Cerebellar cortex (tissue), 1 donor: ENCODE measurements around the gene POPDC2.

Source experiments
- DNase-seq: peaks from one replicate; pipeline ENCODE4 v3.0.0-alpha.2; 2015; ENCODE audit warnings: low spot score

Gene POPDC2

DNA sequence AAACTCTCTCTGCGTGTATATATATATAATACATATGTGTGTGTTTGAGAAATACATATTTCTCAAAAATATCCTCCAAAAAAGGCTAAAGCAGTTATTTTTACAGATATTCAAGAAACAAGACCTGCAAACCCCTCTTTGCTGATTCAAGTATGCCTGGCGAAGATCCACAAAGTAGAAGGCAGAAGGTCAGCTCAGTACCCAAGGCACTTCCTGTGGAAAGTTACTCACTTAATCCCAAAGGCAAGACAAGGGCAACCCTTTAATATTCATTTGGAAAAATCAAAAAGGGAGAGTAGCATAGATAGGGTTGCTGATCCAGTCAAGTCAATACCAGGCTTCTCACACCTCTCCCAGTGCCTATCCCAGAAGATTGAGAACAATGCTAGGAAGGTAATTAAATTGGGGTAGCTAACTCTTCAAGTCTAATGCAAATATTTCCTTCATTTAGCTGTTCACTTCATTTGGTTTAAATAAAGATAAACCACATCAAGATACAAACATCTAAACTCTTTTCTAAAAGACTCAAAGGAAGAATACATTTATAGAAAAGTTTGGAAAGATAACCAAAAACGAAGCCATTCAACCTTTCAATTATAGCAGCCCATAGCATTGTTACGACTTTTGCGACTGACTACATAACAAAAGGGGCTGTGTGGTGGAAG, 9.6 kb upstream of the POPDC2 start:
- DNase-seq: no peak

DNA sequence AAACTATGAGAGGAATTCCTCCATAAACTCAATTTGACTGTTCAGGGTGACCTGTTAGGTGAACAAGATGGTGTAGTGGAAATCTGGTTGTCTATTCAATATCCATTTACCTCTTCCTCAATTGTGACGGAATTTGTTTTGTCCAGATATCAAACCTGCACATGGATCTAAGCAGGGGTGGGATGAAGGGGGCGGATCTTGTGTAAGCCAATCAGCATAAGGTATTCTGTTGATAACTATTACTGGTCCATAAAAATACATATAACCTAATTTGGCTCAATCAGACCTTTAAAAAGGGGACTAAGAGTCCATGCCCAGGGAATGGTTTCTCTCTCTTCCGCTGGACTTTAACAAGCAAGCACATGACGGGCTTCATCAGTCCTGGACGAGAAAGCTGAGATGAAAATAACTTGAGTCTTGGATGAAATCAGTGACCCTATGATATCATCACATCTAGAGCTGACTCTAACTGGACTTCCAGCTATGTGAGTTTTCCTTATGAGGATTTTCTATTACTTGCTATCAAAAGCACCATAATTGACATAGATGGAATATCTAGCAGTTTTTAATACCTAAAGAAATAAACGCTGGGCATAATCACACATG, 5.7 kb upstream of the POPDC2 start:
- DNase-seq: no peak

DNA sequence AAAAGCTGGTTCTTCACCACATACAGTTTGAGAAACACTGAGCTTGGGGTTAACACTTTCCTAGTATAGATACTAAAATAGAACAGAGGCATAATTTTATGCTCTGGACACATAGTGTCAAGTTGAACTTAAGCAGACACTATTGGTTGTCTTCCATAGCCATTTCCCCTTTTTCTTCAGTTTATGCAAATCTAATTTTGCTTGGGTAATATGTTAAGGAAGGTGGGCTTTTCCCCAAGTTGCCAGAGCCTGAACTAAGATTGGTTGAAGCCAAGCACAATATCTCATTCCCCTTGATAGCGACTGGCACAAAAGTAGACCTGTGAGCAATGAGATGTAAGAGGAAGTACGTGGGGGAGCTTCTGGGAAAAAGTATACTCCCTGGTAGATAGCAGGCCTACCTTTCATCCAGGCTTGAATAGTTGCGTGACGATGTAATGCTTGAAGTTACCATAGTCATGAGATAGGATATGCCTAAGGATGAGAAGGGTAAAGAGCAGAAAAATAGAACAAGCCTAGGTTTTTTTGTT, 4.5 kb upstream of the POPDC2 start:
- DNase-seq: no peak

DNA sequence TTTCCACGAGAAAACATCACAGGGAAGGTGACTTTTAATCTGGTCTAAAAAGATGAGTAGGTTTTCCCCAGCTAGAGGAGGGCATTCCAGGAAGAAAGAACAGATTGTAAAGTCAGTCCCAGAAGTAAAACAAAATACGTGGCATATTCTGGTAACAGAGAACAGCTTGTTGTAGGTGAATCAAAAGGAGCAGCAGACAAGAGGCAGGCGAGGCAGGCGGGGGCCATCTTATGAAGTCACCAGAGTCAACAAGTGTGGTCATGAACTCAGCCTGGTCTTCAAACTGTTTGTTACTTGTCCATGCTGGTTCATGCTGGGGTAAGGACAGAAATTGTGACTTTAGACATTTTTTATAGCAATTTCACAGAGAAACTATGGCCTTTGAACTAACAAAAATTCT, 4.0 kb upstream of the POPDC2 start:
- DNase-seq: no peak

DNA sequence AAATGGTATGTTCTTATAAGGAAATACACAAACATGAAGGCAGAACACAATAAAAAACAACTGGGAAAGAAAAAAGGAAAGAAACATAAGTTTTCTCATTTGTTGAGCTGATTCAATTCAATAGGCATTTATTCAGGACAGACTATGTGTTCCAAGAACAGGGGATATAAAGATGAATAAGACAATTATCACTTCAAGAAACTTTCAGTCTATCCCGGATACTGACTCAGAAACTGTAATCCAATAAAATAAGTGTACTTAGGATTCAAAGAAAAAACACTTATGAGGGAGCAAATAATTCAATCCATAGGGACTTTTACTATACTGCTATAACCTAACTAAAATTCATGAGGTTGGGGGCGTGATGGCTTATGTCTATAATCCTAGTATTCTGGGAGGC, 3.5 kb upstream of the POPDC2 start:
- DNase-seq: no peak

DNA sequence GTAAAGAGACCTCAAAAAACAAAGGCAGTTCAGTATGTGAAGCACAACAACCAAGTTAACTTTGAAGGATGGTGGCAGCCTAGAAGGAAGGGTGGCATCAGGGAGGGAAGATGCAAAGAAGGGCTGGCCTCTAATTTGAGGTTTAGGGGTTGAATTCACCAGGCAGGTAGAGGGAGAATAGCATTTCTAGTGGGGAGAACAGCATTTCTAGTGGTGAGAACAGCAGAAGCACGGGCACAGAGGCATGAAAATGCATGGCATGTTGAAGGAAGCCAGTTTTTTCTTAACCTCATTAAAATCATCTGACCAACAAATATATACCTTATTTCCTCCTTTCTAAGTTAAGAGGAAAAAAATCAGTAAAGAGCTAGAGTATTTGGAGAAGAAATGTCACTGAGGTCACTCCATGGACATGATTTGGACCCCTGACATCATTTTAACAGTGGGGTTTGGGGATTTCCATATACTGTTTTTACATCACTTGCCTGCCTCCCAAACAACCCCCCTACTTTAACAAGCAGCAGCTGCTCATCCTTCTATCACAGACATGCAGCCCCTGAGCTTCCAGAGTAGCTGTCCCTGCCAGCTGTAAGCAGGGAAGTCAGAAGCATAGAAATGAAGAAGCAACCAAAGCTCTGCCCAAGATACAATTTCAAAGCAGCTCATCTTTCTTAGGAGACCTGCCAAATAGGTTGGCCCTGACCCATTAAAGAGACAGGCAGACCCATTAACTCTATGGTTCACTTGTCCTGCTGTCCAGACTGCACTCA, 2.4 kb upstream of the POPDC2 start:
- peak; percentile 13 for DNase-seq

DNA sequence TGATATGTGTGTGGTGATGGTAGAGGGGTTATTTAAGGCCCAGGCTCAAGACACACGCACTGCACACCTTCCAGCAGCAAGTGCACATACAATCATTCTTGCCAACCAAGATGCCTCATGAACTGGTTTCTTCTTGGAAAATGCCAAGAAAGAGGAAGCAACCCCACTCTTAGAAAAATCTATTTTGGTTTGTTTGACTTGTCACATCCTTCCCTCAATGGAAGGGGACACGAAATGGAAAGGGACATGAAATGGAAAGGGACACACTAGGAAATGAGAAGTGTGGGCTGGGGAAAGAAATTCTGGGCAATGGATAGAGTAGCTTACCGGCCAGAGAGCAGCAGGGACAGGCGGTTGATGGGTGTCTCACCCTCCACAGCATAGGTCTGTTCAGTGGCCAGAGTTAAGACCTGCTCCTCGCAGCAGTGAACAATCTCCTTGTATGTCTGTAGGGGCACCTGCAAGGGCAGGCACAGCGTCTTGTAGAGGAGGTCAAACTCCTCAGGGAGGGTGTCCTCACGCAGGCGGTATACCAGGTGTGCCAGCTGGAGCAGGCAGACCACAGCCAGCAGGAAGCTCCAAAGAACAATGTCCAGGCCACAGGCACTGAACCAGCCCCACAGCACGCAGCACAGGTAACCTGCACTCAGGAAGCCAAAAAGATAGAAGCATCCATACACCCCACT, 640 bp downstream of the POPDC2 start:
- DNase-seq: no peak

DNA sequence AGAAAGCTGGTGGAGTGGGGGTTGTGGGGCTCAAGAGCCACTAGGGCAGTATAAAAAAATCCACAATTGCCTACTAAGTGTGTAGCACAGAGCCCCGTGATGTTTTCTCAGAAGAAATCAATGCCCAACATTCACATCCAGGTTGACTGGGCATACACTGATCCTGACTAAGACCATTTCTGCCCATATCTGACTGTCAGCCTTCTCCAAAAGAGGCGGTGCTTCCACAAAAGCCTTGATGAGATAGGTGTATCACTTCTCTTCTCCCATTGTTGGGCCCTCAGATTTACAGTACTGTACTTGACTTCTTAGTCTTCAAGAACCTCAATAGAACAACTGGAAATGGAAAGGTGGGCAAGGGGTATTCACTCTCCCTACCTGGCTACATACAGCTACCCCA, 1.4 kb downstream of the POPDC2 start:
- DNase-seq: no peak

DNA sequence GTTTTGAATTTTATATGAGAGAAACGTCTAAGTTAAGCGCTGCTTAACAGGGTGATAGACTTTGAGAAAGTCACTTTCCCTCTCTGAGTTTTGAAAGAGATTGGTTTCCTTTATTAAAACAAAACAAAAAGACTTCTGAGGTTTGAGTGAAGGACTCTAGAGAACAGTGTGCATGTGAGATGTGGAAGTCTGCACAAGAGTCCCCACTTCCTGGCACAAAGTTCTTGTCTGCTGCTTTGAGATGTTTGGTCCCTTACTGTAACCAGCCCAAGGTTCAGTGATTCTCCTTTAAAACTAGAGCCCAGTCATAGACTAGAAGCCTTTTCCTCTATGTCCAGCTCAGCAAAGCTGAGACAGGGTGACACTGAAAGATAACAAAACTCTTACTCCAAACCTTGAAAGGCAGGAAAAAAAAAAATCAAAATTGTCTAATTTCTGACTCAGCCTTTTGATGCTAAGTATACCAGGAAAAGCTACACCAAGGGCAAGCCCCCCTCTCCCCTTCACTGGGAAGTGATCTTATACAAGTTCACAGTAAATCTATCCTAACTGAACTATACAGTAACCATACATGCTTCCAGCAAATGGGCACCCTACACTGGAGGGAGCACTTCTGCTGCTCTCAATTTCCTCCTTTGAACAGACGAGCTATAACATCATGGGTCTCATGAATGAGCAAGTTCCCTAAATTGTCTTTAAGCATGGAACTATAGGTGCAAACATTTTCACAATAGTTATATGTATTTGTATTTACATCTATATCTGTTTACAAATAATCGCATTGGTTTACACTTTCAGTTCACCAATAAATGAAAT, 2.3 kb downstream of the POPDC2 start:
- no peak for DNase-seq

DNA sequence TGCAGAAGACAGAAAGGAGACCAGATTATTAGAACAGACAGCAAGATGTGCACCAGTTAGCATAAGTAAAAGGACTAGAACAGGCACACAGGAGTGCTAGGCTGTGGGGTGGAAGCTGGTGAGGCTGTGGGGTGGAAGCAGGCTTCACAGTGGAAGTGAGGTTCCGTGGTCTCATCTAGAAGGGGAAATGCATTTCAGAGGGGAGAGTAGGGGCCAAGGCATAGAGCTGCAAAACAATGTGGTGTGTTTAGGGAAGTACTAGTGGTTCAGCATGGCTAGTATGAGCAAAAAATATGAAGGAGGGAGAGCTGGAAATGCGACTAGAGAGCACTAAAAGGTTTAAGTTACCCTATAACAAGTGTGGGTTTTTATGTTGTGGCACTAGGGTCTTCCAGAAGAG, 6.5 kb downstream of the POPDC2 start:
- DNase-seq: no peak

DNA sequence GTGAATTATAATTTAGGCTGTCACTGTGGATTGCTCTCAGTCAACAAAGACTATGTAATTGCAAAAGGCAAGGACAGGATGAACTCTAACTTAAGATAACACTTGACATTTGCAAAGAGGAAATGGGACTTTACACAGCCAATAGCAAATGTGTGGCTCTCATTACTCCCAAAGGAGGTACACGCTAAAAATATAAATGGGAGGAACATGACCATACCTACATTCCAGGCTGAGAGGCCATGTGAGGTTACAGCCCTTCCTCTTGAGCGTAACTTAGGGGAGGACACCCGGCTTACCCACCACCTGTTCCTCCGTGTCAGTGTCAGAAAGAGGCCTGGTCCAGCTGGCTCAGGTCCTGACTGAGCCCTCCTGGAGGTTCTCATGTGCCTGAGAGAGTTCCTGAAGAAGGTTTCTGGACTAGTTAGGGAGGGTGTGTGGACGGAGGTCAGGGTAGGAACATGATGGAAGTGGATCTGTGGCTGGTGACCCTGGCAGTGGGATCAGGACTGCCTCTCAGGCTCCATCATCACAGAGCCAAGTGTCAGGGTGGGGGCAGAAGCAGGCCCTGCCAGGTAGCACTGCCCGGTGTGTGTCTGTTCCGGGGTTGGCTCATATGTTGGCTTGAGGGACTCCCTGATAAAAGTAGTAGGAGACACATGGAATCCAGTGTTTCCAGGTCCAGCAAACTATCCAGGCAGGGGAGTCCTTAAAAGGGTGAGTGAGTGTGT, 7.9 kb downstream of the POPDC2 start:
- DNase-seq: no peak

DNA sequence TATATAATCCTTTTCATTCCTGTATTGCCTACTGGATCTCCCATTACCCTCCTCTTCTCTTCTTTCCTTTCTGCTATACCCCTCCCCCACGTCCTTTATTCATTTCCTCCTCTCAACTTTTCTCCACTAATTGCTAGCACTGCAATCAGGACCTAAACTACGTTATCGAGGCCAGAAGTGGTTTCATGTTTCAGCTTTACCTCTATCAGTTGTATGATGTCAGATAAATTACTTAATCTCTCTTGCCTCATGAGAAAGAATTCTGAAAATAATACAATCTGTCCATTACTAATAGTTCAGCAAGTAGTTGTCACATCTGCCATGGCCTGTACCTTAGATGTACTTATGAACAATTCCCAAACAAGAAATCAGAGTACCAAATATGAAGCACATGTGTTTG, 10.6 kb downstream of the POPDC2 start:
- no peak for DNase-seq

DNA sequence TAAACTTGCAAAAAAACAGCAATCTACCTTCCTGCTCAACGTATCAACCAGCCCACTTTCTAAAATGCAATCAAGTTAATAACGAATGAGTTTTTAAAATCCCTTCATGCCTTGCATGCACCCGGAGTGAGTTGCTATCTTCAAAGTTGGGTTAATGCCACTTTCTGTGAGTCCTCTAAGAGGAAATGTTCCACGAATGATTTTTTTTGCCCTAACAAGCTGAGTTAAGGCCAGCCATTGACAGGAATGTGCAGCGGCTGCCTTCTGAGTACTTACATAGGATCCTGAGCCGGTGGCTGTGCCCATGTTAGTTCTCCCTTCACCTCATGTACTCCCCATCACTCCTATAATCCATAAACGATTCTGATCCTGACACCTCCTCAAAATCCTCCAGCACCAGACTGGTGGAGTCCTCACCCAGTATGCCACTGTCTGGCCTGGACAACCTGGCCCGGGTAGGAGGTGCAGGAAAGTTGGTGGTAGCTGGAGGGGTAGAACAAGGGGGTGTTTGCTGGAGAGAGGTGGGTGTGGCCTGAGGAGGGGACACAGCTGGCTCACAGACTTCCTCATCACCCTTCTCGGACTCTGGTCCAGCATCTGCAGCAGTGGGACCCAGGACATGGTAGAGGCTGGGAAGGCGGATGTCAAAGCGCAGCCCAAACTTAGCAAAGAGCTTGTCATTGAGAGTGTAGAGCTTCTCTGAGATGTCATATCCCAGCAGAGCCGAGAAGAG, 12.4 kb downstream of the POPDC2 start:
- no peak for DNase-seq

DNA sequence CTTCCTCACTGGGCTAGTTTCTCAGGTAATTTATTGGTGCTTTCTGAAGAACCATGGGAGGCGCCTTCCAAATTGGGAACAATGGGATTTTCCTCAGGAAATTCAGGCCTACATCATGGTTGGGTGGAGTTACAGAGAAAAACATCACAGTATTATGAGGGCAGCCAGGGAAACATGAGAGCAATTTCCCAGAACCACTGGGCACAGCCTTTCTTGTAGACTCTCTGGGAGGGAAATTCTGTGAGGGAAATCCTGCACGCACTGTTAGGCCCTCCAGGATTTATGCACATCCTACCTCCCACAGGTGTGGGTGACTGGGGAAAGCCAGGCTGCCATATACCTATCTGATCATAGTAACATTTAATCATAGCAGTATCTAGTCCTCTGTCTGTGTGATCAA, 13.2 kb downstream of the POPDC2 start:
- no peak for DNase-seq

DNA sequence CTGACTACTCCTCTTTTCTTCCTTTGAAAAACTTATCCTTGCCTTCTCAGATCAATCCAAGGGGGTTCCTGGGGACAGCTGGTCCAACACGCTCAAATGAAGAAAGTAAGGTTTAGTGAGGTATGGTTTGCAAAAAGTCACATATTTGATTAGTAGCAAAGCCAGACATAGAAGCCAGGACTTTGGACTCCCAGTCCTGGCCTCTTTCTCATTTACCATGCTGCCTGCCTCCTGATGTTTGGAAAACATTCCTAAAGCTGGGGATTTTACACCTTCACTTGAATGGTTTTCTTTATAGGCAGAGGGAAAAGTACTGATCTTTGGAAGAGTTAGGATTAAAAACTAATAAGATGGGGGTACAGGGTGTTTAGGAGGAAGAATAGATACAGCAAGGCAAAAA, 14.6 kb downstream of the POPDC2 start:
- no peak for DNase-seq

DNA sequence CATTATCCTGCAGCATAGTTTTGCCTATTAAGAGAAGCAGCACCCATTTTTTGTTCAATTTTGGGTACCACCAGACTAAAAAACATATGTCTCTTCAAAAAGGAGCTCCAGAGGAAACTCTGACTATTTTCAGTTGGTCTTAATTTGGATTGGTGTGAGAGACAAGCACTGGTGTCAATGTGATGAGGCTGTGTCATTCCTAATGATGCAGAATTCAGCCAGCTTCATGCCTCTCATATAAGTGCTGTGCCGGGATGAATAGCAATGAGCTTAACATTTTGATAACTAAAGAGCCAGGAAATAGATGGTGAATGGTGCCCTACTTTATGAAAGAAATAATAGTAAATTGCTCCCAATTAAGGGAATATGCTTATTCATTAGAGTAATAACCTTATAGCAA, 15.9 kb downstream of the POPDC2 start:
- no peak for DNase-seq

DNA sequence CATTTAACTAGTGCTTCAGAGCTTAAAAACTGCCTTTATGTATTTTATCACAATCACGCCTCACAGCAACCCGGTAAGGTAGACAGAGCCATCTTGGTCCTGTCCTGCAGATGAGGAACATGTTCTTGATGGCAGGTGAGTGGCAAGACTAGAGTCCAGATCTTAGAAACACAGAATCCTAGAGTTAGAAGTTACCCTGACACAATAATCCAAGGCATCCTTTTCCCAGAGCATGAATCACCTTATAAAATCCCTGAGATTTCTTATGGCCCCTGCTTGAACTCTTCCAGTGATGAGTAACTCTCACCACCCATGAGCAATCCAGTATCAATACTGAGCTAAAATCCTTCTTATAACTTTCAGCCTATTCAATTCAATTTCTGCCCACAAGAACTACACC, 16.9 kb downstream of the POPDC2 start:
- DNase-seq: no peak

DNA sequence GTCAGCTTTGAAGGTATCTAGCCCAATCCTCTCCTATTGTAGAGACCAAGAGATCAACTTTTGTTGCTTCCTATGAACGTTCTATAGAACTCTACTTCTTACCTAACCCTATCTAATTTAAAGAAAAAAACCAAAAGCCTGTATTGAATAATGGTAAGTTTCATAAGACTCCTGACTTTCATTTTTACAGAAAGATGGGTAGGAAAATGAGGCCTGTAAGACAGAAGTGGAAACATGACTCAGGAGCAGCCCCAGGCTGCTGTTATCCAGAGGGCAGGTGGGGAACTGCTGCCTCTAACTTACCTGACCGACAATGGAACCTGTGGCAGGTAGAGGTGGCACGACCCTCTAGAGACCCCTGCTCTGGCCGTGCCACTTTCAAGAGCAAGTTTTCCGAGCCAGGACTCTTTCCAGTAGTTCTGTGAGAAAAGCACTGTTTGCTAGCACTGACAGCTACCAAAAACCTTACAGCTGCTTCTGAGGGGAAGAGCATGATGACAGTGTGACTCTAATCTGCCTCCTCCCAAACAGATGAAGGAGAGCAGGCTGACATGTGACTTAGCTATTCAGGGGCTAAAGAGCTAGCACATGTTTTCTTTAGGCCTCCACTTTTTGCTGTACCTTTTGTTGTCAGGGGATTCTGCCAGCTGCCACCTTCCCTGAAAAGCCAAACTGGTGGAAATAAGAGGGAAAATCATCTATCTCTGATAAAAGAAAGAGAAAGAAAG, 17.5 kb downstream of the POPDC2 start:
- no peak for DNase-seq

DNA sequence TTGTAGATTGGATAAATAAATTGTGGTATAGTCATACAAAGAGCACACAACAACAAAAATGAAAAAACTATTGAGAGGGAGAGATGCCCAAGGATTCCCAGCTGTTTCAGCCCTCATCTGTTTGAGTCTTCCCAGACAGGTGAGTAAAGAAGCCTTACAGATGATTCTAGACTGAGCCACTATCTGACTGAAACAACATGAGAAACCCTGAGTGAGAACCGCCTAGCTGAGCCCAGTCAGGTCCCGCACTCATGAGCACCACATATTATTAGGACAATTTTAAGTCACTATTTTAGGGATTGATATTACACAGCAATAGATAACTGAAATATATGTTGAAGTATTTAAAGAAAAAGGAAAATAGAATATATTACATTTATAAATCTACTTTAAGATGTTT, 19.0 kb downstream of the POPDC2 start:
- DNase-seq: no peak
